Measurements from ENCODE around the gene NAMPT.

DNA sequence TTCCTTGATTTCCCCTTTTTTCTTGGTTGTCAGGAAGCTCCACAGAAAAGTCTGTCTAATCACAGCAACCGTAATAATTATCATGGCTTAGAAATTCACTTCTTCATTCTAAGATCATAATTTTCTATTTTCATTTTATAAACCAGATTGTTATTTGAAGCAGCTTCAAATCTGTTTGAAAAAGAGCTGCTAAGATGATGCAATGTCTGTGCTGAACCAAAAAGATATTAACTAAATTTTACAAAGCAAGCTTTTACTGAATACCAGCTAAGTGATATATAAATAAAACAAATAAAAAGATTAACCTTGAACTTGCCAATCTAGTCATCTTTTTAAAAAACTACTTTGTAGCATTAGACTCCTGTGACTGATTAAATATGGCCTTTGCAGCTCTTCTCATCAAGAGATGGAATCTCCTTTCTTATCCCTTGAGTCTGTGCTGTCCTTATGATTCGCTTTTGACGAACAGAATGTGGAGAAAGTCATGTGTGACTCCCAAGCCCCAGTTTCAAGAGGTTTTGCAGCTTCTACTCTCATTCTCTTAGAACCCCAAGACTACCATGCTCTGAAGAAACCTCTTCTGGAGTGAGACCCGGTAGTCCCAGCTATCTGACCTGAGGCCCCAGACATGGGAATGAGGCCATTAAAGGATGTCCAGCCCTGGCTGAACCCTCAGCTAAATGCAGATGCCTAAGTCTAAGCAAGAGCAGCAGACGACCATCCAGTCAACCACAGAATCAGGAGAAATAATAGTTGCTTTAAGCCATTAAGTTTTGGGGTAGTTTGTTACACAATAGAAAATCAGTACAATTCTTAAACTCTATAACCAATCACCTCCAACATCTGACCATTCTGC, 14.4 kb downstream of the NAMPT start:
- TF ChIP-seq, protein P1, sequence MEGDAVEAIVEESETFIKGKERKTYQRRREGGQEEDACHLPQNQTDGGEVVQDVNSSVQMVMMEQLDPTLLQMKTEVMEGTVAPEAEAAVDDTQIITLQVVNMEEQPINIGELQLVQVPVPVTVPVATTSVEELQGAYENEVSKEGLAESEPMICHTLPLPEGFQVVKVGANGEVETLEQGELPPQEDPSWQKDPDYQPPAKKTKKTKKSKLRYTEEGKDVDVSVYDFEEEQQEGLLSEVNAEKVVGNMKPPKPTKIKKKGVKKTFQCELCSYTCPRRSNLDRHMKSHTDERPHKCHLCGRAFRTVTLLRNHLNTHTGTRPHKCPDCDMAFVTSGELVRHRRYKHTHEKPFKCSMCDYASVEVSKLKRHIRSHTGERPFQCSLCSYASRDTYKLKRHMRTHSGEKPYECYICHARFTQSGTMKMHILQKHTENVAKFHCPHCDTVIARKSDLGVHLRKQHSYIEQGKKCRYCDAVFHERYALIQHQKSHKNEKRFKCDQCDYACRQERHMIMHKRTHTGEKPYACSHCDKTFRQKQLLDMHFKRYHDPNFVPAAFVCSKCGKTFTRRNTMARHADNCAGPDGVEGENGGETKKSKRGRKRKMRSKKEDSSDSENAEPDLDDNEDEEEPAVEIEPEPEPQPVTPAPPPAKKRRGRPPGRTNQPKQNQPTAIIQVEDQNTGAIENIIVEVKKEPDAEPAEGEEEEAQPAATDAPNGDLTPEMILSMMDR (conservative IDR thresholded peaks at IDR 0.05): no peak
- TF ChIP-seq ZFX (IDR thresholded peaks at IDR 0.05): no peak

Data from C4-2B (cell line).